GM23338 (cell line): ENCODE results near the gene KTI12. TPM values are rescaled to one million over a fixed set of nuclear protein-coding genes. Genes with fewer than 3 reads are reported as not detected.

Experiments
- polyA plus RNA-seq: library from polyadenylated mRNA; unstranded; fragments of >200 nt; fragmentation: Nextera tagmentation; extraction: Ambion mirVana; gene quantifications from 2 replicates; pipeline ENCODE4 v1.2.1, GENCODE V29; 2016
- small RNA-seq: library from RNA; depleted of rRNA; stranded (forward); fragments of <200 nt; gene quantifications from one replicate; pipeline ENCODE3, GENCODE V24; 2014; ENCODE audit warnings: low replicate concordance
- total RNA-seq: library from RNA; depleted of rRNA; stranded (reverse); fragments of >200 nt; shearing (Covaris generic); gene quantifications from 2 replicates; pipeline ENCODE4 v1.2.3, GENCODE V29; 2014; rRNA removed
- TF ChIP-seq, protein P1 (sequence below): IDR thresholded peaks from 2 replicates; pipeline ENCODE4 v1.6.1; 2016; ENCODE audit warnings: antibody characterized with exemption
- TF ChIP-seq, protein P2 (sequence below), 2 experiments: fragments of 200-600 bp in 1 of 2; sonication (generic) in 1 of 2; conservative IDR thresholded peaks; 2 replicates each; pipeline versions ENCODE4 v1.5.1 to v1.6.1; 2016 to 2017; ENCODE audit warnings: antibody characterized with exemption in 2 of 2, low read depth in 2 of 2, mild to moderate bottlenecking in 2 of 2, moderate library complexity in 1 of 2

Gene KTI12
- total and polyA plus RNA-seq, 2 experiments from 2014 or later = 8.7 to 13.0 TPM

DNA sequence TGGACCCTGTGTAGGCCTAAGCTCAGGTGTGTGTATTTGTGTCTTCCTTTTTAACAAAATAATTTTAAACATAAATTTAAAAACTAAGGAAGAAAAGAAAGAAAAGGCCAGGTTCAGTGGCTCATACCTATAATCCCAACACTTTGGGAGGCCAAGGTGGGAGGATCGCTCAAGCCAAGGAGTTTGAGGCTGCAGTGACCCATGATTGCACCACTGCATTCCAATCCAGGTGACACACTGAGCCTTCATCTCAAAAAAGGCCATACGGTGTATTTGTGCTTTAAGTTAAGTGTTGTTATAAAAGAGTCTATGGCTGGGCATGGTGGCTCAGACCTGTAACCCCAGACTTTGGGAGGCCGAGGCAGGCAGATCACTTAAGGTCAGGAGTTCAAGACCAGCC, 51.4 kb downstream of the KTI12 start (continued):
- TF ChIP-seq, protein P1, sequence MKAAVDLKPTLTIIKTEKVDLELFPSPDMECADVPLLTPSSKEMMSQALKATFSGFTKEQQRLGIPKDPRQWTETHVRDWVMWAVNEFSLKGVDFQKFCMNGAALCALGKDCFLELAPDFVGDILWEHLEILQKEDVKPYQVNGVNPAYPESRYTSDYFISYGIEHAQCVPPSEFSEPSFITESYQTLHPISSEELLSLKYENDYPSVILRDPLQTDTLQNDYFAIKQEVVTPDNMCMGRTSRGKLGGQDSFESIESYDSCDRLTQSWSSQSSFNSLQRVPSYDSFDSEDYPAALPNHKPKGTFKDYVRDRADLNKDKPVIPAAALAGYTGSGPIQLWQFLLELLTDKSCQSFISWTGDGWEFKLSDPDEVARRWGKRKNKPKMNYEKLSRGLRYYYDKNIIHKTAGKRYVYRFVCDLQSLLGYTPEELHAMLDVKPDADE = no peak
- TF ChIP-seq, protein P2, sequence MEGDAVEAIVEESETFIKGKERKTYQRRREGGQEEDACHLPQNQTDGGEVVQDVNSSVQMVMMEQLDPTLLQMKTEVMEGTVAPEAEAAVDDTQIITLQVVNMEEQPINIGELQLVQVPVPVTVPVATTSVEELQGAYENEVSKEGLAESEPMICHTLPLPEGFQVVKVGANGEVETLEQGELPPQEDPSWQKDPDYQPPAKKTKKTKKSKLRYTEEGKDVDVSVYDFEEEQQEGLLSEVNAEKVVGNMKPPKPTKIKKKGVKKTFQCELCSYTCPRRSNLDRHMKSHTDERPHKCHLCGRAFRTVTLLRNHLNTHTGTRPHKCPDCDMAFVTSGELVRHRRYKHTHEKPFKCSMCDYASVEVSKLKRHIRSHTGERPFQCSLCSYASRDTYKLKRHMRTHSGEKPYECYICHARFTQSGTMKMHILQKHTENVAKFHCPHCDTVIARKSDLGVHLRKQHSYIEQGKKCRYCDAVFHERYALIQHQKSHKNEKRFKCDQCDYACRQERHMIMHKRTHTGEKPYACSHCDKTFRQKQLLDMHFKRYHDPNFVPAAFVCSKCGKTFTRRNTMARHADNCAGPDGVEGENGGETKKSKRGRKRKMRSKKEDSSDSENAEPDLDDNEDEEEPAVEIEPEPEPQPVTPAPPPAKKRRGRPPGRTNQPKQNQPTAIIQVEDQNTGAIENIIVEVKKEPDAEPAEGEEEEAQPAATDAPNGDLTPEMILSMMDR (conservative IDR thresholded peaks at IDR 0.05; ENCODE audit: low read depth in 2 of 2) = no peak

Small RNA genes lying within 50 kb of the gene (small RNA-seq; reads per million reads assigned to genes)
- gene RN7SL290P = not detected

Other genes with a start within 250 kb of the KTI12 start
- 121 and 129 TPM in 2 replicates for gene NRDC, start 155.1 kb downstream of the KTI12 start, total RNA-seq
- gene NRDC, start 155.1 kb downstream of the KTI12 start, polyA plus RNA-seq = 198 and 217 TPM in 2 replicates
- gene RAB3B, start 43.1 kb downstream of the KTI12 start, total RNA-seq = 34.6 and 37.9 TPM in 2 replicates
- 16.3 and 18.3 TPM in 2 replicates for gene RAB3B, start 43.1 kb downstream of the KTI12 start, polyA plus RNA-seq
- gene TXNDC12, start 21.4 kb upstream of the KTI12 start, total RNA-seq = 60.9 and 68.9 TPM in 2 replicates
- 88.2 and 96.6 TPM in 2 replicates for gene TXNDC12, start 21.4 kb upstream of the KTI12 start, polyA plus RNA-seq
- 112 and 131 TPM in 2 replicates for gene BTF3L4, start 22.5 kb upstream of the KTI12 start, total RNA-seq
- 149 and 154 TPM in 2 replicates for gene BTF3L4, start 22.5 kb upstream of the KTI12 start, polyA plus RNA-seq
- gene ZFYVE9, start 108.3 kb upstream of the KTI12 start, total RNA-seq = 26.5 and 27.3 TPM in 2 replicates
- 5.4 and 6.2 TPM in 2 replicates for gene ZFYVE9, start 108.3 kb upstream of the KTI12 start, polyA plus RNA-seq